GM21447 (cell line): ENCODE data around the gene SLC41A3.
"Not testable (repeated sequence)": the region's sequence is repeated elsewhere in the genome, so short reads cannot be mapped to it uniquely, and the experiment has no call there.

Experiments used
- ATAC-seq: cut with Tn5 transposase; IDR thresholded peaks from one replicate; pipeline ENCODE4 v1.9.1; 2021; ENCODE audit not compliant: unreplicated experiment

The SLC41A3 gene

DNA sequence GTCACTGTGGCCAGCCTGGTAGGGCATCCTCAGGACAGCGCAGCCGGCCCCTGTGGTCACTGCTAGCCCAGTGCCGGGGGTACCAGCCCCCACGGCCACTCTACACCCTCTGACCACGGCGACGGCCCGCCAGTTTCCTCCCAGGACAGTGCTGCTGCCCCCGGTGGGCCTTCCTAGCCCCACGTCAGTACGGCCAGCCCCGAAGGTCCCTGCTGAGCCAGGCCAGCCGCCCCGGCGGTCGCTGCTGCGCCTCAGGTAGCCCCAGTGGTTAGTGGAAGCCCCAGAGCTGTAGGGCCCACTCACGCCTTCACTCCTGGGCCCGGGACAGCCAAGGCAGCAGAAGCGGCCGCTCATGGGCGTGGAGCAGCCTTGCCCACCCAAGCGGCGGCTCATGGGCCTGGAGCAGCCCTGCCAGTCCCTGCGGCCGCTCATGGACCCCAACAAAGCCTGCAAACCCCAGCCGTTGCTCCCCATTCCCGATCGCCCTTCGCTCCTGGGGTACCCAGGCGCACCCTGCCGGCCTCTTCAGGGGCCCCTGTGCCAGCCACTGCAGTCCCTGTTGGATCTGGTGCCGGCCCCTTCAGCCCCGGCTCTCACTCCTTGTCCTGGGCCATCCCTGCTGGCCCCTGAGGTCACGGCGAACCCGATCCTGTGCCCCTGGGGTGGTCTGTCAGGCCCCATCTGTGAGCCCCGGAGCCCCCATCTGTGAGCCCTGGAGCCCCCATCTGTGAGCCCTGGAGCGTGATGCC, 124.4 kb downstream of the SLC41A3 start:
- no peak for ATAC-seq

DNA sequence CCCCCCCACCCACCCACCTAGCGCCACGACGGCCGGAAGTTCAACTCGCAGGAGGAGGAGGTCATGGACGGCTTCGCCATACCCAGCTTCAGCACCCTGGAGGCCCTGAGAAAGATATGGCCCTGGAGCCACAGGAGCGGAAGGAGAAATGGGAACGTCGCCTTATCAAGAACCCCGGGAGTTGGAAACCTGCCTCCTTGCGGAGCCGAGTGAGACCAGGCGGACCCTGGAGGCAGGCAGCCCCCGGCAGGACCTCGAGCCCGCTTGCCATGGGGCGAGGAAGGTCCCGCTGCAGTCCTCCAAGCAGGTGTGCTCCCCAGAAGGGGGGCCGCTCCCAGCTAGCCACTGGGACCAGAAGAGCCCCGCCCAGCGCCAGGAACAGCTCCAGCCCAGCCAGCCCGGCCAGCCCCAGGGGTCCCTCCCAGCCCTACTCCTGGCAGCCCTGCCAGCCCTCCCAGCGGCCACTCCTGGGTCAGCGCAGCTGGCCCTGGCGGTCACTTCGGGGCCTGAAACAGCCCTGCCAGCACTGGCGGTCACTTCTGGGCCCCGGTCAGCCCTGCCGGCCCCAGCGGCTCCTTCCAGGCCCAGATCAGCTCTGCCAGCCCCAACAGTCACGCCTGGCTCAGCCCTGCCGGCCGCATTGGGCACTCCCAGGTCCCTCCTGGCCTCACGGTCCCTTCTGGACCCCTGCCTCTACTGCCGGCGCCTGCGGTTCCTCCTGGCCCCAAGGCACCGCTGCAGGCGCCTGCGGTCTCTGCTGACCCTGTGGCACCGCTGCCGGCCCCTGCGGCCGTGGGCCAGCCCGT, 125.2 kb downstream of the SLC41A3 start:
- ATAC-seq = no peak

DNA sequence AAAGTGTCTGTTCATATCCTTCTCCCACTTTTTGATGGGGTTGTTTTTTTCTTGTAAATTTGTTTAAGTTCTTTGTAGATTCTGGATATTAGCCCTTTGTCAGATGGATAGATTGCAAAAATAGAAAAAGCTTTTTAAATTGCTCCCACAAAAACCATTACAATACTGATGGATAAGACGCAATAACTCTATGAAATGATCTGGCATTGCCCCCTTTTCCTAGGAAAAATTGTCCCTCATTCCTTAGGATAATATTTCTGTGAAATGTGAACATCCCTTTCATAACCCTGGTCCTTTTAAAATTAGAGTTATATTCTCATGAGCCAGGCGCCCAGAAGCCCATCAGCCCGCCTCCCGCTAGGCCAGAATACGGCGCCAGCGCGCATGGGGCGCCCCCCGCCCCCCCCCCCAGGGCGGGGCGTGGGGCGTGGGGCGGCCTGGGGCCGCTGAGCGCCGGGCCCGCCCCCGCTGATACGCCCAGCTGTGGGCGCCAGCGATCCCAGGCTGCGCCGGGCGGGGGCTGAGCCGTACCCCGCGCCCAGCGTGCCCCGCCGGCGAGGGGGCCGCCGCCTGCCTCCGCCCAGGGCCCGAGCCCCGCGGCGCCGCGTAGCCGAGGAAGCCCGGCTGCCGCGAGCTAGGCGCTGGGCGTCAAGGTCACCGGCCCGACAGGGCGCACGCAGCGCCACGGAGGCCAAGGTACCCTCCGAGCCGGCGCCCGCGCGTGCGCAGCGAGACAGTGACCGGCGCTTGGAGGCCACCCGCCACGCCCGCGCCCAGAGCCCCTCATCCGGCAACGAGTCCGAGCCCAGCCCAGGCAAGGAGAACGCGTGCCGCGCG, 126.0 kb downstream of the SLC41A3 start:
- no peak for ATAC-seq

DNA sequence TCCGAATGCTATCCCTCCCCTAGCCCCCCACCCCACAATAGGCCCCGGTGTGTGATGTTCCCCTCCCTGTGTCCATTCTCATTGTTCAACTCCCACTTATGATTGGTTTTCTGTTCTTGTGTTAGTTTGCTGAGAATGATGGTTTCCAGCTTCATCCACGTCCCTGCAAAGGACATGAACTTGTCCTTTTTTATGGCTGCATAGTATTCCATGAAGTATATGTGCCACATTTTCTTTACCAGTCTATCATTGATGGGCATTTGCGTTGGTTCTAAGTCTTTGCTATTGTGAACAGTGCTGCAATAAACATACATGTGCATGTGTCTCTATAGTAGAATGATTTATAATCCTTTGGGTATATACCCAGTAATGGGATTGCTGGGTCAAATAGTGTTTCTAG, 126.9 kb downstream of the SLC41A3 start:
- ATAC-seq = not testable (repeated sequence)
